NCI-H128 (cell line): Measurements from ENCODE around the gene CD80.

ENCODE experiments used
- DNase-seq: peaks from one replicate; lab custom pipeline; 2025; ENCODE audit not compliant: unreplicated experiment; lab: John Stamatoyannopoulos, UW

Gene CD80

GRCh38 chr3:119550192-119550910, 9.1 kb downstream of the CD80 start:
- DNase-seq, result no peak

- DNase-seq, result no peak
Measured at GRCh38 chr3:119548341-119548740, 11.1 kb downstream of the CD80 start.

GRCh38 chr3:119547227-119547626, 12.2 kb downstream of the CD80 start:
- no peak for DNase-seq

GRCh38 chr3:119543147-119543546, 16.3 kb downstream of the CD80 start:
- DNase-seq, result no peak

GRCh38 chr3:119542168-119542767, 17.1 kb downstream of the CD80 start:
- DNase-seq, result no peak

GRCh38 chr3:119541547-119541946, 17.9 kb downstream of the CD80 start:
- no peak for DNase-seq

GRCh38 chr3:119538772-119539171, 20.6 kb downstream of the CD80 start:
- no peak for DNase-seq

GRCh38 chr3:119536757-119537156, 22.7 kb downstream of the CD80 start:
- DNase-seq, result no peak

GRCh38 chr3:119534296-119534695, 25.1 kb downstream of the CD80 start:
- no peak for DNase-seq

GRCh38 chr3:119531151-119531550, 28.3 kb downstream of the CD80 start:
- no peak for DNase-seq

GRCh38 chr3:119530456-119530855, 29.0 kb downstream of the CD80 start:
- no peak for DNase-seq

GRCh38 chr3:119529883-119530282, 29.5 kb downstream of the CD80 start:
- DNase-seq, result no peak

GRCh38 chr3:119527714-119528113, 31.7 kb downstream of the CD80 start:
- no peak for DNase-seq

GRCh38 chr3:119524931-119525662, 34.3 kb downstream of the CD80 start:
- DNase-seq, result no peak

- DNase-seq, result no peak
Measured at GRCh38 chr3:119518026-119518425, 41.4 kb downstream of the CD80 start.

GRCh38 chr3:119517112-119517511, 42.3 kb downstream of the CD80 start:
- no peak for DNase-seq

- no peak for DNase-seq
Measured at GRCh38 chr3:119514637-119515036, 44.8 kb downstream of the CD80 start.

- no peak for DNase-seq
Measured at GRCh38 chr3:119510690-119511089, 48.7 kb downstream of the CD80 start.

- DNase-seq, result no peak
Measured at GRCh38 chr3:119508172-119508845, 51.1 kb downstream of the CD80 start.

- DNase-seq, result no peak
Measured at GRCh38 chr3:119507404-119507803, 52.0 kb downstream of the CD80 start.

- DNase-seq, result no peak
Measured at GRCh38 chr3:119506631-119507030, 52.8 kb downstream of the CD80 start.

- DNase-seq, result no peak
Measured at GRCh38 chr3:119500901-119501300, 58.5 kb downstream of the CD80 start.
